Thoracic aorta (tissue), 2 donors: ENCODE measurements around the gene OBP2B. TPM values are rescaled to one million over a fixed set of nuclear protein-coding genes. Genes with fewer than 3 reads are reported as not detected.

Source experiments
- ATAC-seq: fragments of 150-250 bp; one replicate; pipeline ENCODE4 v1.8.0; 2017; ENCODE audit warnings: low read depth; ENCODE audit not compliant: insufficient number of reproducible peaks, low FRiP score
- DNase-seq: peaks from one replicate; pipeline ENCODE4 v3.0.0-alpha.2; 2020; ENCODE audit warnings: low spot score
- H3K27ac ChIP-seq, 2 donors: fragments of 200-600 bp; sonication (generic); 1 replicate in 1 of 2; 2 replicates in 1 of 2; pipeline ENCODE4 v1.5.1; 2016; ENCODE audit warnings: mild to moderate bottlenecking in 2 of 2, moderate library complexity in 2 of 2
- H3K27me3 ChIP-seq: fragments of 200-600 bp; sonication (generic); replicated peaks from 2 replicates; pipeline ENCODE4 v1.6.0; 2016; ENCODE audit warnings: mild to moderate bottlenecking; ENCODE audit not compliant: insufficient read depth
- H3K36me3 ChIP-seq: fragments of 200-600 bp; sonication (generic); one replicate; pipeline ENCODE4 v1.5.1; 2016
- H3K4me1 ChIP-seq, 2 donors: fragments of 200-600 bp; sonication (generic); 1 replicate in 1 of 2; 2 replicates in 1 of 2; pipeline versions ENCODE4 v1.5.1 to v1.6.0; 2016; ENCODE audit warnings: low read depth in 2 of 2, mild to moderate bottlenecking in 1 of 2; ENCODE audit not compliant: control insufficient read depth in 1 of 2
- H3K4me3 ChIP-seq: fragments of 200-600 bp; sonication (generic); 2 replicates; pipeline ENCODE4 v1.5.1; 2016; ENCODE audit warnings: mild to moderate bottlenecking
- H3K9me3 ChIP-seq: fragments of 200-600 bp; sonication (generic); 2 replicates; pipeline ENCODE4 v1.5.1; 2016
- CTCF ChIP-seq: fragments of 200-600 bp; sonication (generic); IDR thresholded peaks from one replicate; pipeline ENCODE4 v1.5.1; 2019; ENCODE audit warnings: antibody characterized with exemption
- total RNA-seq, 2 donors: library from RNA; depleted of rRNA; stranded (reverse); fragments of >200 nt; gene quantifications; one replicate each; pipeline versions ENCODE4 v1.1.0 to v1.2.3, GENCODE V29; 2016

Gene OBP2B
- total RNA-seq, 2 donors from 2014 or later: not detected

GRCh38 chr9:133167096-133167730 lies 41.8 kb downstream of the OBP2B start:
- H3K27ac ChIP-seq: no peak overlapping the region
- TF ChIP-seq CTCF: no peak
- peaks cover 0 to 21% of the 10 kb centered on the region in 2 donors for H3K4me1 ChIP-seq
- no peak overlapping the region for H3K4me3 ChIP-seq
- DNase-seq (no peak), ATAC-seq (no peak)
- H3K27me3 ChIP-seq: no peaks in the 10 kb centered on the region
- H3K9me3 ChIP-seq: no peaks in the 10 kb centered on the region
- H3K36me3 ChIP-seq: no peaks in the 10 kb centered on the region

- no peaks in the 10 kb centered on the region for H3K9me3 ChIP-seq
These were observed 42.7 kb downstream of the OBP2B start for GRCh38 chr9:133166392-133166791.

GRCh38 chr9:133165452-133165730 lies 43.7 kb downstream of the OBP2B start:
- Histone ChIP-seq H3K36me3 (no peaks in the 10 kb centered on the region), H3K9me3 (no peaks in the 10 kb centered on the region), H3K27ac (no peak overlapping the region), H3K4me3 (no peak overlapping the region), H3K4me1 (peaks cover 0 to 21% of the 10 kb centered on the region in 2 donors), H3K27me3 (no peaks in the 10 kb centered on the region)
- no peak for TF ChIP-seq CTCF
- ATAC-seq (no peak), DNase-seq (no peak)

More at GRCh38 chr9:133166392-133166791, 42.7 kb downstream of the OBP2B start:
- H3K27me3 ChIP-seq: no peaks in the 10 kb centered on the region
- no peak for ATAC-seq
- H3K27ac ChIP-seq: no peak overlapping the region
- no peak overlapping the region for H3K4me3 ChIP-seq
- no peak for DNase-seq
- H3K4me1 ChIP-seq: peaks cover 0 to 21% of the 10 kb centered on the region in 2 donors
- H3K36me3 ChIP-seq: no peaks in the 10 kb centered on the region
- no peak for TF ChIP-seq CTCF

- Histone ChIP-seq H3K27me3 (no peaks in the 10 kb centered on the region), H3K9me3 (no peaks in the 10 kb centered on the region), H3K36me3 (no peaks in the 10 kb centered on the region), H3K27ac (peak overlapping the region; percentile 15 to 19), H3K4me1 (peaks cover 0 to 21% of the 10 kb centered on the region in 2 donors), H3K4me3 (peak overlapping the region; percentile 80)
- no peak for ATAC-seq
- TF ChIP-seq CTCF: no peak
- no peak for DNase-seq
These were observed 44.9 kb downstream of the OBP2B start for GRCh38 chr9:133164191-133164590.

- H3K9me3 ChIP-seq: no peaks in the 10 kb centered on the region
- H3K27ac ChIP-seq: peak within 1 kb of the TSS; percentile 15 to 19
- H3K4me3 ChIP-seq: peak within 1 kb of the TSS; percentile 80
- DNase-seq (no peak), ATAC-seq (peak; percentile 23)
- no peaks in the 10 kb centered on the region for H3K36me3 ChIP-seq
- TF ChIP-seq CTCF: no peak
- peaks cover 0 to 21% of the 10 kb centered on the region in 2 donors for H3K4me1 ChIP-seq
- H3K27me3 ChIP-seq: no peaks in the 10 kb centered on the region
These were observed 45.4 kb downstream of the OBP2B start, which contains the start of gene GBGT1 for GRCh38 chr9:133163504-133164172. GBGT1 (minus strand) TSS chr9:133163914; CDS start chr9:133162412, 1,502 bp downstream.
